OCI-M1 (cell line): ENCODE measurements around the gene RTL10.
"Not testable (repeated sequence)": the region's sequence is repeated elsewhere in the genome, so short reads cannot be mapped to it uniquely, and the experiment has no call there.

ENCODE experiments used
- DNase-seq: peaks from one replicate; lab custom pipeline; 2025; lab: John Stamatoyannopoulos, UW

Gene RTL10

DNA sequence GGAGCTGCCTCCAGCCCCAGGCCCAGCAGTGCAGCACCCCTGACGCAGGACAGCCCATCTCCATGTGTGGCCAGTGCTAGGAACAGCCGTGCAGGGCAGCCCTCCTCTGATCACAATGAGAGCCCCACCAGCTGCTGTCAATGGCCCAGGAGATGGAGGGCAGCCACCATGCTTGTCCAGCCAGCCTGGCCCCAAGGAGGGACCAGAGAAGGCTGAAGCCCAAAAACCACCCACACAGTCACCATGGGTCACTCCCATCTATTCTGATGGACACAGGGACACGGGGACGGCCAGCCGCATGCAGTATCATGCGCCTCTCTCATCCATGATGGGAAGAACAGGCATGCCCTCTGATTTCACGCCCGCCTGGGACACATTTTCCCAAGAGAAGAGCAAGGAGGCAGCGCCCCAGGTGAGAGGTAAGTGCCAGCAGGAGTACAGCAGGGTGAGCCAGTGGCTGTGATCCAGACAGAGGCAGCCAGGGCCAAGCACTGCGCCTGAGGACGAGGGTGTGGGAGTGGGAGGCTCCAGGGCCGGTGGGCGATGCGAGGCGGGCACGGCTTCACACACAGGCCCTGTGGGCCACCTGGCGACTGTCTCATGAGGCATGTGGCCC lies 33.6 kb upstream of the RTL10 start:
- no peak for DNase-seq

DNA sequence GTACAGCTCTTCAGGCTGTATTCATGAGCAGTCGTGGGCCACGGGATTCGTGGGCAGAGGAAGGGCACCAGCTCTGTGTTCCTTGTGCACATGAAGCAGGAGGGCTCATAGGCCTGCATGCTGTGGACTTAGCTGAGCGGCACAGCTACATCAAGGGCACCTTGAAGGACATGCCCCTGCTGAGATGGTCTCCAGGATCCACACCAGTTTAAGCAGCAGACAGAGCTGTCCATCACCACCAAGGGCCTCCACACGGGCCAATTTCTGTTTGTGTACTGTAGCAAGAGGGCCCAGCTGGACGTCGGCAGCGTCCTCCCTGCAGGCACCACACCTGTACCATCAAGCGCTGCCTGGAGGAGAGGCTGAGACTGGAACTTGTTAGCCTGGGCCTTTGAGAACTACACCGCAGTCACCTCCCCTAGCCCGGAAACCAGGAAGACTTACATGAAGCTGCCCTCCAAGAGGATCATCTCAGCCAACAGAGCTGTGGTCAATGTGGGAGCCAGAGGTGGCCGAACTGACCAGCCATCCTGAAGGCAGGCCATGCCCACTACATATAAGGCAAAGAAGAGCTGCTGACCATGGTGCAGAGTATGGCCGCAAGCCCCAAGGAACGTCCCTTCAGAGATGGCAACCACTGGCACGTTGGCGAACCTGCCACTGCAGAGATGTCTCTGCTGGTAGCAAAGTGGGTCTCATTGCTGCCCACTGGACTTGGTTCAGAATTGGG lies 32.7 kb upstream of the RTL10 start:
- DNase-seq, result no peak

DNA sequence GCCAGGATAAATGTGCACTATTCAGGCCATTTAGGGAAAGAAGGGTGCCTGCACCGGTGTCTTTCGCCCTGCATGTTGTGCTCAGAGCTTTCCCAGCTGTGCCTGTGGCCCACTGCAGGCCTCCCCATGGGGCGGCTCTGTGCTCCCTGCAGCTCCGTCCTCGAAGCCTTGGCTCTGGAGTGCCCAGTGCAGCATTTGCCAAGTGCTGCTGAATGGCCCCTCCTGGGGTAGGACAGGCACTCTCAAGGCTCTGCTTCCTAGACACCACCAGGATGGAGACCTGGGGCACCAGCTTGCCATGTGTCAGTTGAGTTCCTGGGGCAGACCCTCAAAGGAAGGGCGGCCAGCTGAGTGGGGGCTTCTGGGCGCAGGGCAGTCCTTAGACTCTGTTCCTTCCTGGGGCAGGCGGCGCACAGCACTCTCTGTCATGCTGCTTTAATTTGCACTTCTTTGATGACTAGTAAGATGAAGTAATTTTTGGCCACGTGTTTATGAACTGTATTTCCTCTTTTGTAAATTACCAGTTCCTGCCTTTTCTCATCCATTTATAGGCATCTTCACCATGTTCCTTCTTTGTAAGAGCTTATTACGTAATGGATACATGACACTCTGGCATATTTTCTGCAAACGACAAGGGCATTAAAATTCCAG lies 32.1 kb upstream of the RTL10 start:
- DNase-seq, result peak; percentile 92

DNA sequence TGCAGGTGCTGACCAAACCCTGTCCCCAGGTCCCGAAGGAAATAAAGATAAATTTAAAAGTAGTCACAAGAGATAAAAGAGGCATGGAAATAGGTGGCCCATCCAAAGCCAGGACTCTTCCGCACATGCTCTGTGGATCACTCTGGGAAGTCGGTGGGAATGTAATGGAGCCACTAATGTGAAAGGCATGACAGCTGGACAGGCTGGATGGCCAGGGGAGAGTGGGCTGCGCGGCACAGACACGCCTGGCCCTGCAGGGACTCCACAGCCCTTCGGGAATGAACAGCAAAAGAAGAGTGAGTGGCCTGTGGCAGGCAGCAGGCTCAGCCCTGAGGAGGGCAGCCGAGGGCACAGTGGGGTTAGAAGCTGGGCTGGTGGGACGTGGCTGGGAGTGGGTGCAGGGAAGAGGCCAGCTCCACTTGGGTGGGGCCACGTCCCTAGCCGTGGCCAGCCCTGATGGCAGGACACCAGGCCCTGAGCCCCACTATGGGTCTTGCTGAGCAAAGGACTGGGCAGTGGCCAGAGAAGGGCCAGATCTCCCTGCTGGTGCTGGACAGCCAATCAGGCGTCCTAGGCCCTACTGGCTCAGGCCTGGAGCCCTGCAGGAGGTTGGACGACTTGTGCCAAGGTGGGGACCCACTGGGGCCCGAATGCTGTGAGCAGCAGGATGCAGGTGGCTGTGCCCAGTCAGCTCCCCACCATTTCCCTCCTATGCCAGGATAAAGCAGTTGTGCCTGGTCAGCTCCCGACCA lies 31.3 kb upstream of the RTL10 start:
- no peak for DNase-seq

DNA sequence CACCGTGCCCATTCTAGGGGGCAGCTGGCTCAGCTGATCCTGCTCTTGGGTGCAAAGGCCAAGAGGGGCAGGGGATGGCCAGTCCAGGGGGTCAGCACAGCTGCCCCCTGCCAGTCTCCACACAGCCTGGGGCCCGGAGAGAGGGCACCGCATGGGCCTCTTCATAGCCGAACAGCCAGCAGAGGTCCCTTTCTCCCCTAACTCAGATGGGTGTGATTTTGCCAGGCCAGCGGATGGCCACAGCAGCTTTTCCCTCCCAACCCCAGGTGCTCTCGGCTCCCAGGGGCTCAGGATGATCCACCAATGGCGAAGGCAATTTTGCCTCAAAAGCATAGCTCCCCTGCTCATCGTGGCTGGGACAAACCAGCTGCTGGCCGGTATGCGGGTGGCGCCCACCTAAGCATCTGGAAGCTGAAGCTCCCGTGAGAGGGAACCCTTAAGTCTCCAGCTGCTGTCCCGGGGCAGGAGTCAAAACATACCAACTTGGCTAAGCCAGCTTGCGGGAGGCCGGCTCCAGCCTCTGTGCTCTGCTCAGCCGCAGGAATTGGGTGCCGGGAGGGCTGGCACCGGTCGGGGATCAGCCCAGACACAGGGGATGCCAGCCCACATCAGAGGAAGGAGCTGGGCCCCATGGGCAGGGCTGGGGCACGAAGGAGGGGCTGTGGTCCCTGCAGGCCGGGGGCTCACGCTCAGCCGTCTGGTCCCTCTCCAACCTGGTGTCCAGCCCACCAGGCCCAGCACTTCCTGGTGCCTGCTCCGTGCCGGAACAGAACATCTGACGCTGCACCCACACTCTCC lies 30.5 kb upstream of the RTL10 start:
- DNase-seq, result no peak

DNA sequence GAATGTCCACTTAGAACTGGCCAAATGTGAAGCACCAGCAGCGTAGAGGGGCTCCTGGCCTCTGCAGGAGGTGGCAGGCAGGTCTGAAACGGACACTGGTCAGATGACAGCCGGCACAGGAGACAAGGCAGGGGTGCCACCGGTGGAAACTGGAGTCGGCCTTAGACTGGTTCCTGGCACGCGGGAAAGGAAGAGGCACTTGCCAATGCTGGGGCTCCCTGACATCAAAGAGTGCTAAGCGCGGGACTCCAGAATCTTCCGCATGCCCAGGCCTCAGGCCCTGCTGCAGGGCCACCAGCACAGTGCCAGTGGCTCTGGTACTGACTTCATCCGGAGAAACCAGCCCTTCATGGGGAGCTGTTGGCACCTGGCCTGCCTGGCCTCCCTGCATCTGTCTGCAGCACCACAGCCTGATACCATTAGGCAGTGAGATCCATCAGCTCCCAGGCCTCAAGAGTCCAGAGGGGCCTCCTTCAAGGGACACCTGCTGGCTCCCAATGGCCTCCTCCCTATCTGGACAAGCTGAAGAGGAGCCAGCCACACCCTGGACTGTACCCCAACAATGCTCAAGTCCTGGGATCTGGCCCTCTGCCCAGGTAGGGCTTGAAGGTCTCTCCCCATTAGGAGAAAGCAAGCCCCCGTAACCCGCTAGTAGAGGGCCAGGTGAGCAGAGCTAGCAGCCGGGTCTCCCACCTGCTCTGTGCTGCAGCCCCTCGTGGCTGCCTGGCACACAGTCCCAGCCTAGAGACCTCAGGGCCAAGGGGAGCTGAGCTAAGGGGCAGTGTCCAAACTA lies 29.7 kb upstream of the RTL10 start:
- no peak for DNase-seq

DNA sequence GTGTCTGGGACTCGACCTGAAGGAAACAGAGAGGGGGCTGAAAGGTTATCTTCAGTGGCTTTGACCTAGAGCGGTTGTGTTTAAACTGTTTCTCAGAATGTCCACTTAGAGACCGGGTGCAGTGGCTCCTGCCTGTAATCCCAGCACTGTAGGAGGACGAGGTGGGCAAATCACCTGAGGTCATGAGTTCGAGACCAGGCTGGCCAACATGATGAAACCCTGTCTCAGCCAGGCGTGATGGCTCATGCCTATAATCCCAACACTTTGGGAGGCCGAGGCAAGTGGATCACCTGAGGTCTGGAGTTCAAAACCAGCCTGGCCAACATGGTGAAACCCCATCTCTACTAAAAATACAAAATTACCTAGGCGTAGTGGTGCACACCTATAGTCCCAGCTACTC lies 28.8 kb upstream of the RTL10 start:
- DNase-seq, result not testable (repeated sequence)

DNA sequence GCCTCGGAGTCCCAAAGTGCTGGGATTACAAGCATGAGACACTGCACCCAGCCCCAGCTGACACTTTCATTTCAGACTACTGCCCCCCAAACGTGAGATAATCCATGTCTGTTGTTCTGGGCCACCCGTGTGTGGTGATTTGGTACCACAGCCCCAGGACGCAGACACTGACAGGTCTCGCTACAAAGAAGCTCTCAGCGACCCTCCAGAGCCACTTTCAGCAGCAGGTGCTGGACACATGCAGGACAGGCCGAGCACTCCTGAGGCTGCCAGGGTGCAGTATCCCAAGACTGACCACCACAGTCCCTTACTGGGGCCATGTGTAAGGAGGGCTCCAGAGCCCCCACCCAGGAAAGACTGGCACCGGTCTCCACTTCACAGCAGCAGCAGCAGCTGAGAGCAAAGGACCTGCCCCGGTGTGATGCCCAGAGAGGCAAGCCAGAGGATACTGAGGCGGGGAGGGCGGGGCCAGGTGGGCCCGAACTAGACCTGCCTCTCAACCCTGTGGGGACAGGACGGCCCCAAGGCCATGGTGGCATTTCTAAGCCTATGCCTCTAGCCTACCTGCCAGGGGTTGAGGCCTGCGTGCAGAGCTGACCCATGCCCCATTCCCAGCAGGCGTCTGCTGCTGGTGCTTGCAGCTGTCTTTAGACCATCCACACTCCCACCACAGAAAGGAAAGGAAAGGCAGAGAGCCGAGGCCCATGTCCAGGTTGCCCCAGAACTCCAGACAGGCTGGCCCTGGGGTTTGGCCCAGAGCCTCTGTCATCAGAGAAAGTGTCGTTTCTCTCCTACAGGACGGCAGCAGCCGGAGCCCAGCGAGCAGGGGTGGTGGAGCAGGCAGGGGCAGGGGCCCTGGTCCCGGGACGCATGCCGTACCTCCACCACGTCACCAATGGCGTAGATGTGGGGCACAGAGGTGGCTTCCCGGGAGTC lies 28.0 kb upstream of the RTL10 start:
- no peak for DNase-seq

DNA sequence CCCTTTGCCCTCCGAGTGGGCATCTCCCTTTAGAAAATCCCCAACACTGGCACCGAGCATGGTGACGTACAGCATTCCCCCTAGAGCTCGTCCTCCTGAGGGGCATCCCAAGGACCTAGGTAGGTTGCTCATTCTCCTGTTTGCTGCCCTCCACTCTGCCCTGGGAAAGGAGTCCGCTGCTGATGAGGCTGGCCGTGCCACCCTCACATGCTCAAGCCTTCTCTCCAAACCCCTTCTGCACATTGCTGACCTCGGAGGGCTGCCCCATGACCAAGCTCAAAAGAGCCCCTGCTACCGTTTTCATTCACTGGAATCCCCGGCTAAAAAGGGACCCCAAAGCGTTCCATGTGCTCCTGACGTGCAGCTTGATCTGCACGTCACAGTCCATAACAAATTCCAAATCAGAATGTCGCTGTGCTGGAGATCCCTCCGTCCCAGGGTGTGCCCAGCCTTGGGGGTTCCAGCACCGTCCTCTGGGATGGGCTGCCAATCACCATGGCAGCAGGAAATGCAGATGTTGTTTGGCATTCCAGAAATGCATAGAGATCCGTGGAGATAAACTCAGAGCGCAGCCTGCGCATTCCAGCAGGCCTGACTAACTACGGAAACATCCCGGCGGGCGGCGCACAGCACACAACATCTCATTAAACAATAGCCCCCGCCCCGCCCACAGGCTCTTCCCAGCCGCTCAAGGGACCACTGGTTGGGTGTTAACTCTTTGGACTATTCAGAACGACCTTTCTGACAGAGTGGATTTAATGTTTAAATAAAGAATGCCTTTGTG lies 26.3 kb upstream of the RTL10 start:
- no peak for DNase-seq

DNA sequence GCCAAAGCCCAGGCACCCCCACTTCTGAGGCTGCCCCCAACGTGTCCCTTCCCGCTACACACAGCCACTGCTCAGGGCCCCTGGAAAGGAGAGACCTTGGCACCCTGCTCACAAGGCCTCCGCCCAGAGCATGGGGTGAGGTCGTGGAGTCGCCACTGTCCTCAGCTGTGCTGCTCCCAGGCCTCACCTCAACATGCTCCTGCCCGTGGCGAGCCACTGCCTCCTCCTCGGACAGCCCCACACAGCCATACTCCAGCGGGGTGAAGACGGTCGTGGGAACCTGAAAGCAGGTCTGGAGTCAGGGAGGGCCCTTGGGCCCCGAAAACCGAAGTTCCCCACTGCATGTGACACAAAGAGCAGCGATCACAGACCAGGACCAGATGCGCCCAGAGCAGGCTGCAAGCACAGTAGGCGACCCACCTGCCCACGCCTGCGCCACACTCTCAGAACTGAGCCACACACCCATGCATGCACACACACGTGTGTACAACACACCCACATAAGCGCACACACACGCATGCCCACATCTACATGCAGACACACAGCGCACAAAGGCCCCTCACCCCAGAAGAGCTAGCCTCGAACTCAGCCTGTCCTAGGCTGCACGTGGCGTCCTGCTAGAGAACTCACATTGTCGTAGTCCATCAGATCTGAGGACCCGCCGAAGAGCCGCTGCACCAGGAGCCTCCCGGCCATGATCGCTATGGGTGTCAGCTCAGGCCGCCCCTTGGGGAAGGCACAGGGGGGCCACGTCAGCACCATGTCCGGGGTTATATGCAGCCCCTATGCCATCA lies 25.5 kb upstream of the RTL10 start:
- no peak for DNase-seq

DNA sequence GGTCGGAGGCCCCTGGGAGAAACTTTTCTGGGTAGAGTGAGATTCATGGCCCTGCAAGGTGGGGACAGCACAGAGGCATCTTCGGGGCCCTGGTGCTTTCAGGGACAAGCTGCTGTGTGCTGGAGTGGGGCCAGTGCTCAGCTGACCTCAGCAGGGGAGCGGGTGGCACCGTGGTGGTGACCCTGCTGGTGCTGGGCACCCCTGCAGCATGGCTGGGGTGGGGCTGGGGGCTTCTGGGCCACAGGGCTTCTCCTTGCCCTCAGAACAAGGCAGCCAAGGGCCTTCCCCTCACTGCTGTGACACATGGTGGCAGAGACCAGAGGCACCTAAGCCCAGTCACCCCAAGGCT lies 24.9 kb upstream of the RTL10 start:
- DNase-seq, result no peak

DNA sequence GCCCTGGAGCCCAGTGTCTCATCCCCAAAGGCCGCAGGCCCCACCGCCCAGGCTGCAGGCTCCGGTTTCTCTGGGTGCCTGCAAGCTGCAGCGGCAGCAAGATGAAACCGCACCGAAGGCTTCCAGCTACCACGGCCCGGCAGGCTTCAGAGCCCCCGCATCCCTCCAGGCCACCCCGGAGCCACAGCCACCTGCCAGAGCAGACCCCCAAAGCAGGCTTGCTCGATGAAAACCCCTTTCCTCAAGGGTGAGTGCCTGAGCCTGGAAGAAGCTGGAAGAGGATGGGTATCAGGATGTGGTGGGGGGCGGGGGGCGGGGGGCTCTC lies 24.5 kb upstream of the RTL10 start:
- DNase-seq, result no peak

DNA sequence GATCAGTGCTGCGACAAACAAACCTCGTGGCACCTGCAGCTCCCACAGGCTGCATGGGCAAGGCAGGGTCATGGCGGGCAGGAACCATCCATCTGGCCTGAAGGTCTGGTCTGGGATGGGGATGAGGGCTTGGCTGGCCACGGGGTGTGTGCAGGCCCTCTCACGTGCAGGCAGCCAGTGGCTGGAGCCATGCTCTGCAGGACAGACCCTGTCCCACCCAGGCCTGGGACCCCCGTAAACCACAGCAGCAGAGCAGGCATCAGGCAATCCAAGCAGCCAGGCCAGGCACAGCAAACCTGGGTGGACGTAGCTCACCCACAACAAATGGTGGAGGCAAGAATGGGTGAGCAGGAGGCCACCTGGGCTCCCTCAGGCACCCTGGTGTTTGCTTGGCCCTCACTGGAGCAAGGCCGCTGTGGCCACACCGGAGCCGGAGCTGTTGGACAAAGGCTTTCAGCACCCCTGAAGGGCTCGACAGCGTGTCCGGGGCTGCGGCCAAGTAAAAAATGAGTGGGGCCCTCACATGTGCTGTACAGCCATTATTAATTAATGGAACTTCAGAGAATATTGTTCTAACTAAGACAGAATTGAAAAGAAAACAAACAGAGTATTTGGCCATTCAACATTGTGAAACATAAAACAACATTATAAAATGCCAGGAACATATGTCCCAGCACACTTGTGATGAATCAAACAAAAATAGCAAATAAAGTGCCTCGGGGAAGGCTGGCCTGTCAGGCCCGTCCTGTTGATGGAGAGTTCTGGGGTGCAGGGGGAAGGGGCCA lies 24.0 kb upstream of the RTL10 start:
- DNase-seq, result no peak

DNA sequence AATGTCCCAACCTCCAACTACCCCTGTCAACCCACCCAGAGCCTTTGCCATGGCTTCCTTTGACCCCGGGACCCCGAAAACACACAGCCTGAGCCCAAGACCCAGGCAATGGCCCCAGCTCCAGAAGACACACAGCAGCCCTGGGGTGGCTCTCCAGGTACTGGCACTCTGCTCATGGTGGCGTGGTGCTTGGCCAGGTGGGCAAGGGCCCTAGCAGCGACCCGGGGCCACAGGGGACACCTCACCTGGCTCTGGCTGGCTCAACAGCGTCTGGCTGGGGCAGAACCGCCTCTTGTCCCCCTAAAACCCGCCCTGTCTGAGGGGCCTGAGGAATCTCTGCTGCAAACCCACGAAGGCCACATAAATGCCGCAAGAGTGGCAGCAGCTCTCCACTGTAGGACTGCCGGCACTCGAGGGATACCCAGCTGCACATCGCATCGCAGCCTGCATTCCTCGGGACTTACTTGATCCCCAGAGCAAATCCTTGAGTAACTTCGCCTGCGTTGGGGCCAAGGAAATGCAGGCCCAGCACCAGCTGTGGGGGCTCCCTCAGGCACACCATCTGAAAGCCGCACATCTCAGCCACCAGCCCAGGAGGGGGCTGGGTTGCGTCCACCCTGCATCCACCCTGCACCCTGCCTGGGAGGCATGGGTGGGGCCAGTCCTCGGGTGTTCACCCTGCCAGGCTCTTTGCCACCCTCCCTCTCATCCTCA lies 23.1 kb upstream of the RTL10 start:
- no peak for DNase-seq

DNA sequence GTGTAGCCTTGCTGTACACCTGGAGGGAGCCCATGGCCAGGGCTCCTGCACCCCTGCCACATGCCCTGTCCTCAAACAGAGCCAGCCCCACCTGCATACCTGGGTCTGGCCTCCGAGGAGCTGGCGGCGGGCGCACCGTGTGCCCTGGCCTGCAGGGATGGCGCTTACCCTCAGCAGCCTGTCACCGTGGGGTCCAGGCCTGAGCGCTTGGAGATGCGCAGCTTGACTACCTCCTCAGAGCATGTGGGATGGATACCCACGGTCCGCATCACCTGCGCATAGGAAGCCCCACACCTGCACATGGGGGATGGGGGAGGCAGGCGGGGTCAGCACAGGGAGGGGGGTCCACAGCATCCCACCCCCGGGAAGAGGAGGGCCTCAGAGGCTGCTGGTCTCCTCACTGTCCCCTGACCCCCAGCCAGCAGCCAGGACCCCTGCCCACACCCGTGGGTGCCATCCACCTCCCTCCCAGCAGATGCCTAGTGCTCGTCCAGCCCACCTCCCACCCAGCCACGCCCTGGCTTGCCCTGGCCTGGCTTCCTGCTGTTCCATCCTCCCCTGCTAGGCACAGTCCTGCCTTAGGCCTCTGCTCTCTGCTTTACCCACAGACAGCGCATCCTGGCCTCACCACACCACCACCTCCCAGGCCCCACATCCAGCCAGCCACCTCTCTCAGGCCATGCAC lies 22.4 kb upstream of the RTL10 start:
- no peak for DNase-seq

DNA sequence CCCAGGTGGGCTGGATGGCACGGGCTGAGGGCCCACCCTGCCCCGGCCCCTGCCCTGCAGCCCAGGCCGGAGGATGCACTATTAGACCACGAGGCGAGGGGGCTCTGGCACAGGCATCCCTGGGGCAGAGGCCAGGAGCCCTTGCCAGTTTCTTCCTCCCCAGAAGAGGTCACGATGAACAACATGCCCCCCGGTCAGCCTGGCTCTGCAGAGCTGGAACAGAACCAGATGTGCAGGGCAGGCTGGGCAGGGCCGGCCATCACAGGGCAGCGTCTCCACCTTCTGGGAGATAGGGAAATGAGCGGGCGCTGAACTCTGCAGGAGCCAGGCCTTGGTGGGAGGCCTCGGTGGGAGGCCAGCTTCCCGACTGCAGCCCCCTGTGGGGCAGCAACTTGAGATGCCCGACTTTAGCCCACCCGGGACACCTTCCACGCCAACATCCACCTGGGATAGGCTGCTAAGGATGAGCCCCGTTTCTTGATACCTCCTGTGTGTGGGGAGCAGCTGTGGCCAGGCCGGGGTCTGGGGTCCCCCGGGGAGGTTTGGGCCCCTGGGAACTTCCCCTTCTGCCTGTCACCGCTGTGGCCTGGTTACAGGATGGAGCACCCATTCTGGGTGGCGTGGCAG lies 21.8 kb upstream of the RTL10 start:
- DNase-seq, result no peak
